ENCODE measurements around the gene F10.

DNA sequence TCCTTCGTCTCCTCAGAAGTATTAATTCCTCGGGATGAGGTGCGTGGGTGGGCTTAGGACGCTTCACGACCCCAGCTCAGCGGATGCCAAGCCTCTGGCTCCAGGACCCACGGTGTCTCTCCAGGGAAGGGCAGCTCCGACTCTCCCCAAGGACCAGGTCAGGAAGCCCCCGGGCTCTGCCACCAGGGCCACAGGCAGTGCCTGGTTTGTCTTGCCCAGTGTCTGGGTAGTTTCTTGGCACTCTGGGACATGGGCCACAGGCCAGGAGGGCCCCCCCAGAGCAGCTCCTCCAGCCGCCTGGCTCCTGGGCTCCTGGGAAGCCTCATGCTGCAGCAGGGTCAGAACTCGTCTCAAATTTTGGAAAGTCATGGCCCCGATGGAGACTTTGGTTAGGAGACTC, 38.4 kb downstream of the F10 start:
- TF ChIP-seq, protein P1, sequence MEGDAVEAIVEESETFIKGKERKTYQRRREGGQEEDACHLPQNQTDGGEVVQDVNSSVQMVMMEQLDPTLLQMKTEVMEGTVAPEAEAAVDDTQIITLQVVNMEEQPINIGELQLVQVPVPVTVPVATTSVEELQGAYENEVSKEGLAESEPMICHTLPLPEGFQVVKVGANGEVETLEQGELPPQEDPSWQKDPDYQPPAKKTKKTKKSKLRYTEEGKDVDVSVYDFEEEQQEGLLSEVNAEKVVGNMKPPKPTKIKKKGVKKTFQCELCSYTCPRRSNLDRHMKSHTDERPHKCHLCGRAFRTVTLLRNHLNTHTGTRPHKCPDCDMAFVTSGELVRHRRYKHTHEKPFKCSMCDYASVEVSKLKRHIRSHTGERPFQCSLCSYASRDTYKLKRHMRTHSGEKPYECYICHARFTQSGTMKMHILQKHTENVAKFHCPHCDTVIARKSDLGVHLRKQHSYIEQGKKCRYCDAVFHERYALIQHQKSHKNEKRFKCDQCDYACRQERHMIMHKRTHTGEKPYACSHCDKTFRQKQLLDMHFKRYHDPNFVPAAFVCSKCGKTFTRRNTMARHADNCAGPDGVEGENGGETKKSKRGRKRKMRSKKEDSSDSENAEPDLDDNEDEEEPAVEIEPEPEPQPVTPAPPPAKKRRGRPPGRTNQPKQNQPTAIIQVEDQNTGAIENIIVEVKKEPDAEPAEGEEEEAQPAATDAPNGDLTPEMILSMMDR (IDR thresholded peaks at IDR 0.05; ENCODE audit: extremely low read depth in 1 of 2, insufficient read depth in 1 of 2, low read depth in 1 of 2, low read length in 2 of 2) = no peak
- TF ChIP-seq POLR2A (IDR thresholded peaks at IDR 0.05; ENCODE audit: low read depth, low read length) (no peak), POLR2AphosphoS5 (IDR thresholded peaks at IDR 0.05; ENCODE audit: insufficient read depth, low read depth, low read length) (no peak), EZH2 (IDR thresholded peaks at IDR 0.05; ENCODE audit: borderline replicate concordance, low read depth, low read length, severe bottlenecking) (no peak)
- TF ChIP-seq, protein P2, sequence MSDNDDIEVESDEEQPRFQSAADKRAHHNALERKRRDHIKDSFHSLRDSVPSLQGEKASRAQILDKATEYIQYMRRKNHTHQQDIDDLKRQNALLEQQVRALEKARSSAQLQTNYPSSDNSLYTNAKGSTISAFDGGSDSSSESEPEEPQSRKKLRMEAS (IDR thresholded peaks at IDR 0.05; ENCODE audit: insufficient read depth, insufficient read length) = no peak

Data from endothelial cell of umbilical vein (primary cell).